Activated CD4-positive, alpha-beta T cell treated with anti-CD3 and anti-CD28 coated beads for 48 hours (primary cell): ENCODE results near the gene DPP6.

Experiments
- DNase-seq: peaks from one replicate; pipeline ENCODE4 v3.0.0-alpha.2; 2020

Gene DPP6

DNA sequence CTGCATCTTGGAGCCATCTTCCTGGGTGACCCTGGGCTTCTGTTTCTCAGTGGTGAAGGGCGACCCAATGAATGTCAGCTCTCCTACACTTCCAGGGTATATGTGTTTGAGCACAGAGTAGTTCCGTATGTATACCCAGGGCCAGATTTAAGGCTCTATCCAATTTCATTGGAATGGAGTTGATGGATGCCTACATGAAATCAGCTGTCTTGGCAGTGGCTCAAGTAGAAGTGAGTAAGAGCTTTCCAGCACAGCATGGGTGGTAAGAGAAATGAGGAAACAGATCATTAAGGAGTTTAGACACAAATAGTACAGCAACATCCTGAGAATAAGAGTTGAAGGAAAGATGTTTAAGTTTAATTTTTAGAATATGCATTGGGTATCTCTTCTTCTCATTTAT is 517.7 kb downstream of the DPP6 start:
- DNase-seq = no peak

DNA sequence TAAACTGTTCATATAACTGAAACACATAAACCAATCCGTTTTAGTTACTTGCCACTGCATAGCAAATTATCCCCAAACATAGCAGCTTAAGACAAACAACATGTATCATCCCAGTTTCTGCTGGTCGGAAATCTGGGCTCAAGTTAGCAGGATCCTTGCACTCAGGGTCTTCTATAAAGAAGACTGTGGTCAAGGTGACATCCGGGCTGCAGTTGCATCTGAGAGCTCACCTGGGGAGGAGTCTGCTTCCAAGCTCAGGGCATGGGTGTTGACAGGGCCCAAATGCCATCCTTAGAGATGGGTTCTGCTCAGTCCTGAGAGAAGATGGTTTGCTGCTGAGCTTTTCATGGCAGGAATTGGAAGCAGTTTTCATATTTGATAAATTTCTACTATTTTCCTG is 519.6 kb downstream of the DPP6 start:
- no peak for DNase-seq

DNA sequence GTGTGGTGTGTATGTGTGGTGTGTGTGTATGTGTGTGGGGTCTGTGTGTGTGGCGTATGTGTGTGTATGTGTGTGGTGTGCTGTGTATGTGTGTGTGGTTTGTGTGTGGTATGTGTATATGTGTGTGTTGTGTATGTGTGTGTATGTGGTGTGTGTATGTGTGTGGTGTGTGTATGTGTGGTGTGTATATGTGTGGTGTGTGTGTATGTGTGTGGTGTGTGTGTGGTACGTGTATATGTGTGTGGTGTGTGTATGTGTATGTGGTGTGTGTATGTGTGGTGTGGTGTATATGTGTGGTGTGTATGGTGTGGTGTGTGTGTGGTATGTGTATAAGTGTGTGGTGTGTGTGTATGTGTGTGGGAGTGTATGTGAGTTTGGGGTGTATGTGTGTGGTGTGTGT is 522.0 kb downstream of the DPP6 start:
- DNase-seq = no peak

DNA sequence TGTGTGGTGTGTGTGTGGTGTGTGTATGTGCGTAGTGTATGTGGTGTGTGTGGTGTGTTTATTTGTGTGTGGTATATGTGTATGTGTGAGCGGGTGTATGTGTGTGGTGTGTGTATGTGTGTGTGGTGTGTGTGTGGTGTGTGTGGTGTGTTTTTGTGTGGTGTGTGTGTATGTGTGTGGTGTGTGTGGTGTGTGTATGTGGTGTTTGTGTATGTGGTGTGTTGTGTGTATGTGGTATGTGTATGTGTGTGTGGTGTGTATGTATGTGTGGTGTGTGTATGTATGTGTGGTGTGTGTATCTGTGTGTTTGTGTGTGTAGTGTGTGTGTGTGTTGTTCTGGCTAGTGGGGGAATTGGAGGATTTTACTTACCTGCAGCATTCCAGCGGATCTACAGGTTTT is 523.3 kb downstream of the DPP6 start:
- no peak for DNase-seq

DNA sequence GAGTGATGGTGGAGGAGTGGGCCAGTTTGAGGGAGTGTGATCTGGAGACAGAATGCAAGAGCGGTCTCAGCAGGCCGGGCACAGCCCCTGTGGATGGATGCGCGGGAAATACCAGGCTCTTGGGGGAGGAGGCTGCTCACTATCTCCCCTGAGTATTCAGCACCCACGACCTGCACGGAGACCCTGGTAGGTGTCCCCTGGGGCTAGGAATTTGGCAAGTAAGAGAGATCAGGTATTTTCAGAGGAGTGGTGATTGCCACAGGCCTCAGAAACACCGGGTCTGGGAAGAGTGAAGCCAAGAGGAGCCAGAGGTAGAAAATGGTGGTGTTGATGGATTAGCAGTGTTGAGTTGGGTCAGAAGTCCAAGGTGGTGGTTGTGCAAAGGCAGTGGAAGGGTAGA is 524.4 kb downstream of the DPP6 start:
- no peak for DNase-seq

DNA sequence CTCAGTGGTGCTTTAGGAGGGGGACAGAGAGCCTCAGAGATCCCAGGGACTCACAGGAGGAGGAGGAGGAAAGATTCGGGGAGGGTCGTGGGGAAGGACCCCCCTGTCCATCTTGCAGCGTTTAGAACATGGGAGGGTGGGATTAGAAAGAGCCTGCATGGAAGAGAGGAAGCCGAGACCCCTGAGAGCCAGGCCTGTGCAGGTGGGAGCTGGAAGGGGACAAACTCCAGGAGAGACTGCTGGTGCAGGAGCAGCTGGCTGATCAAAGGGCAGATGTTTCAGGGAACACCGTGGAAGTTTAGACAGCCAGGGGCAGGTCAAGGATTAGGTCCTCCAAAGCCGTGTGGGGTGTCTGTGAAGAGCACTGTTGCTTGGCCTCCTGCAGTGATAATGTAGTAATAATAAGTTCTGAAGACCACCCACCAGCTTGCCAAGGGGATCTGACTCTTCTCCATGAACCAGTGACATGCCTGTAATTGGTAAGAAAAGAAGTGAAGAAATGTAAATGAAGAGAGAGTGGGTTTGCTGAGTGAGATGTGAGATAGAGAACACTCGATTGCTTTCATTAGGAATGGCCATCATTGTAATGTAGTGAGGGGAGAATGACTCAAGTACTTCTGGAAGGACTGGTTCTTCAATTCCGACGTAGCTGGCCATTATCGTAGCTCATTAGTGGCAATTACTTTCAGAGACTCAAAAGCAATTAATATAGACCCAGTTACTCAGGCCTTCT is 525.1 kb downstream of the DPP6 start:
- DNase-seq = no peak

DNA sequence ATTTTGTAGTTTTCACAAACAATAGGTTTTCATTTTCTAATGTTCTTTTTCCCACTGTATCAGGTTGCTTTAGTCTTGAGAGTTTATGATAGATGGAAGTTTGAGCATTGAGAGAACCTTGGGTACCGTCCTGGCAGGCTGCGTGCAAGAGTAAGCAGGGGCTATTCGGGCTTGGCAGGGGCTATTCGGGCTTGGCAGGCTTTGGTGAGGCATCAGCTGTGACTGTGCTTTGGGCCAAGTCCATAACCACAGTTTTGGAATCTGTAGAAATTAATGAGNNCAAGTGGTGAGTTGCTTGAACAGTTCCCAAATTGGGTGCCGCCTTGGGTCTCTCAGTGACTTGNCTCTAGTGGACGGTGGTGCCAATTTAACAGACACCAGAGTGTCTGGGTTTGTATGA is 526.1 kb downstream of the DPP6 start:
- no peak for DNase-seq

DNA sequence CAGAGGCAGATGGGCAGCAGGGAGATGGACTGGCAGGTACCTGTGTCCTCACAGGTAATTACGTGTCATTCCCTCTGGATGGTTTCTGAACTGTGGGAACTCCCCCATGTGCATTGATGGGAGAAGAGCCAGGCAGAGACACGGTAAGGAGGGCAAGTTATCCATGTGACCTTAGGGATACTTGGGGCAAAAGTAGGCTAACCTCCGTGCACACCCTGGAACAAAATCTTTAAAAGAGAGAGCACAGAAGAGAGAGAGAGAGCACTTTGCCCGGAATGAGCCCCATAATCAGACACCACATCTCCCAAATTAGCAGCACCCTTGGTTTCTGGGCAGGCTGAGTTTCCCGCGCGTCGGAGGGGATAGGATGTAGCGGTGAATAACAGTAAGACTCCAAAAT is 527.5 kb downstream of the DPP6 start:
- no peak for DNase-seq

DNA sequence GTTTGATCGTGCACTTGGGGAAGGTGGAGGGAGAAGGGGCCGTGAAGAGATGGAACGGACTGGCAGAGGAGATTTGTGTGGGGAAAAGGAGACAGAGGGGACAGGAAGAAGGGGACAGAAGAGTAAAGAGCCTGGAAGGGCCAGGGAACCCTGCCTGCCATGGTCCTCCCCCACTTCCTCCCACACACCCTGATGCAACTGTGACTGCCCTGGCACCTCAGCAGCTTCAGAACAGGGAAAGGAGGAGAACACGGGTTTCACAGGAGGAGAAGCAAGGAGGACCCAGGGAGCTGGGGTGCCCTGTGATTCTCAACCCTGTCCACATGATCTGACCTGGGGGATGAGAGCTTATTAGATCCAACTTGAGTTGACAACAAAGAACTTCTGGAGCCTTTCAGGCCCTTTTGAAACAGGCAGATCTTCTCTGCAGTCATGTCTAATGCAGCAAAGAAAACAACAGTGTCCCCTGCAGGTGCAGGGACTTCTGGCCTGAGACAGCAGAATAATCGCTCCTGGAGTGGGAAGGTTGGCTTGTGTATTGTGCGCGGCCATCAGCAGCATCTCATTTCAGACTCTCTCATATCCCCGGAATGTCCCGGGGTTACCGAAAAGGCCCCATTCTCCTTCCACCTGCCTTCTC is 529.2 kb downstream of the DPP6 start:
- no peak for DNase-seq

DNA sequence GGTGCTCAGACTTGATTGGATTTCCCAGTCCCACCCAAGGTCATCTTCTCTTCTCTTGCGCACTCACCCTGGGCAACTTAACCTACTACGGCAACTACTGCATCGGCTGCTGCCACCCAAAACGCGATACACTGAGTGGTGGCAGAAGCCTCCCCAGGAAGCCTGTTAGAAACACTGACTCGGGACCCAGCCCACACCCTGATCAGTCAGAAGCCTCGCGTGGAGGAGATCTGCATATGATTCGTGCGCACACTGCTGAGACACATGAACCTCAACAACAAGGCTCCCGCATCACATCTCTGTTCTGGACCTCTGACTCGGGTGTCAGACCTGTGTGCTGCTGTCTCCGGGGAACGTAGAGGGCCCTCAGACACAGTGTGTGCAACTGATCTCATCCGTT is 531.3 kb downstream of the DPP6 start:
- no peak for DNase-seq

DNA sequence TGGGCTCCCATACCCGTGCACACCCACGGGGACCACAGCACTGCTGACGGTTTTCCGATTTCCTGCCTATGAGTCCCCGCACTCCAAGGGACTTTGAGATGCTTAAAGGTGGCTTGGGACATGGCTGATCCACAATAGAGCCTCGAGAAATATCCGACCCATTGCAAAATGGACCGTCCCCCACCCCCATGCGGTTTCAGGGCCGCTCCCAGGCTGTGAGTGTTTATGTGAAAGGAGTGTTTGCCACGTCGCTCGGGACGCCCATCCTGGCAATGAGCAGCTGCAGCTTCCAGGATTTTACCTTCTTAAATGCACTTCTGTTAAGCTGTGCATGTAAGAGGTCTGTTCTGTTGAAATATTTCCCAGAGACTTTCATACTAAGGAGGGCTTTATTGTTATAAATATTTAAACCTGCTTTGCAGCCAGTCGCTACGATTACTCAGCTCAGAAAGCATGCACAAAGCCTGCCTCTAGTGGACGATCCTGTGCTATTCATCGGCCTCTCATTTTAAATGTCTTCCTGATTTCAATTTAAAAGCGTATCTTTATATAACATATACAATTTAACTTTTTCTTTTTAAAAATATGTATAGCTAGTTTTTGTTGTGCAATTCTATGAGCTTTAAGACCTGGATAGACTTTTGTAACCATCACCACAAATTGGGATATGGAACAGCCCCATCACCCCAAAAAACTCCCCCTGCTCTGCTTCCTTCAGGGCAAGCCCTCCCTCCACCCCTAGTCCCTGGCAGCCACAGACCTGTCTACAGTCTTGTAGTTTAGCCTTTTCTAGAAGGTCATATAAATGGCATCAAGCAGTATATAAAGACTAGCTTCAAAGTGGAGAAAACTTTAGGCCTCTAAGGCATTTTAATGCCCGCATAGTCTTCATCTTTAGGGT is 532.4 kb downstream of the DPP6 start:
- no peak for DNase-seq

DNA sequence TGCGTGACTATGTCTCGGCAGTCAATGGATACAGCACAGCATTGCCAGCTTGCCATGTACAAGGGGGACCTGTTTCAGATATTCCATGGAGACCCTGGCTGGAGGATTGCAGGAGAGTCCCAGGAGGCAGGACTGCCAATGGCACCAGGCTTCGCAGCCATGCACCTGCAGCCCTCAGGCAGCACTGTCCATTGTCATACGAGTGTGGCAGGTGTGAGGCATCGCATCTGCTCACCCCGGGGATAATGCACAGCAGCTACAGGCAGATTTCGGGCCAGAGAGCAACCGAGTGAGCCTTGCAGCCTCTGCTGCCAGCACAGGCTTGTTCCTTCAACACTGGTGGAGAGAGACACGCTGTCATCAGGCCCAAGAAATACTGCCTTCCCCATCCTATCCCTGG is 535.6 kb downstream of the DPP6 start:
- no peak for DNase-seq

DNA sequence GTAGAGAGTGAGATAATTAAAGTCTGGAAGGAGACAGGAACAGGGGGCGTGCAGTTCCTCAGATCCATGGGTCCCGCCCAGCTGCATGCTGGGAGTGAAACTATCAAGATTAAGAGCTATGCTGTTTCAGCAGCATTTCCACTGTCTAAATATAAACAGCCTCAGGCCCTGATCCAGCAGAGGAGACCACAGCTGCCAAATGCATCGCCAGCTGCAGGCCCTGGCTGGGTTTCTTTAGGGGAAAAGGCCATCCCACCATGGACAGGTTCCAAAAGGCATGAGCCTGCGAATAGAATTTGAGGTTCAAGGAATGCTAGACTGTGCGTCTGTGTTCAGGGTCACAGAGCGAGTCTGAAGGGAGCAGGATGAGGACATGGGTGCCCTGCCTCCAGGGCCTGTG is 539.3 kb downstream of the DPP6 start:
- DNase-seq = no peak

DNA sequence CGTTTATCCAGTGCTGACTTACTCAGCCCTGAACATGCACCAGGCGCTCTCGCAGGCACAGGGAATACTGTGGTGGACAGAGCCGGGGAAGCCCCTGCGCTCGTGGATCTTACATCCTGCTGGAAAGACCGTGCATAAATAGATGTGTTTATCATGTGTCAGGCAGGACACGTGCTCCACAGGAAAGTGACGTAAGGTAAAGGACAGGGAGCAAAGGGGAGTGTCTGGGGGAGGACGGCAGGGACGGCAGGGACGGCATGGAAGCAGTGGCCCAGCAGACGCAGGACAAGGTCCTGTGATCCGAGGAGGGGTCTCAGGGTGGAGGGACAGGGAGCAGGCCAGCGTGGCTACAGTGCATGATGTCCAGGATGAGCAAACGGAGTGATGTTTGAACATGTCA is 540.2 kb downstream of the DPP6 start:
- no peak for DNase-seq

DNA sequence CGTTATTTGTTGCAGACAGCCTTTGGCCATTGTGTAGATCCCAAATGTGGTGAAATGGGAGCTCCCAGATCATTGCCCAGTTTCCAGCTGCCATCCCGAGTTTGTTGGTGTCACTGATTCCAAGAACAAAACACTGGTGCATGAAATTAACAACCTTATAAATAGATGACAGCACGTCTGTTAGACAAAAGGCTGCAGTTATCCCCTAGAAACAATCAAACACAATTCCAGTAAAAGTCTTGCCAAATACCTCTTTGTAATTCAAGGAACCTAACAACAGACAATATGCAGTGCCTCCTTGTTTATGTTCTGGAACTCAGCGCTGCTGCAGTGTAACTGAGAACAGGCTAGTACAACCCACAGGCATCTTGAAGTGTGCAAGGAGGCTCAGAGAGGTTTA is 546.2 kb downstream of the DPP6 start:
- no peak for DNase-seq

DNA sequence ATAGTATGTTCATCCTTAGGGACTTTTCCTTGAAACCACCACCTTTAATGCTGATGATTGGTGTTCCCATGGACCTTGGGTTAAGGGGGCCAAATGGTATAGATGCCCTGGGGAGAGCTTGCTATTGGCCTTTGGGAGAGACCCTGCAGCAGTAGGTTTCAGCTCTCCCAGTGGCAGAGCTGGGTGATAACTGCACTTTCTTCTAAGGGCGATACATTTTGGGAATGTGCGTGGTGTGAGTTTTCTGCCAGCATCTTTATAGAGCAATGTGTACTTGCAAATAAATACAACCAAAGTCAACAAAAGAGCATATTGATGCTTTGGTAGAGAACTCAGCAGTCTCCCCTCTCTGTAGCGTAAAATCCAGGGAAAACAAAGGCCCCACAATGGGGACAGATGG is 546.7 kb downstream of the DPP6 start:
- DNase-seq = no peak

DNA sequence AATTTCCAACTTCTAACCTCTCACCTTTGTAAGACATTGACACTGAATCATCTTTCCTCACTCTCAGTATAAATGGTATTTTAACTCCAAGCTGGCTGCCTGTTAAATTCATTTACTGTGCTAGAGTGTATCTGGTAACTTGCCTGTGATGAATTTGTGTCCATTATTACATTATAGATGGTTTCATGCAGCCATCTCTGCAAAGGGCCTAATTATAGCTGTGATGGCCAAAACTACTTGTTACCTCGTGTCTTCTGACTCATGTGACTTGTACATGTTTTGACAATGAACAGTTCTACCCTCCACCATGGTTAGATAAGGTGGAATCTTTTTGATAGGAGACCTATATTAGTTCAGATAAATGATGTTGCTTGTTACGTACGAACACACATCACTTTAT is 558.7 kb downstream of the DPP6 start:
- no peak for DNase-seq

DNA sequence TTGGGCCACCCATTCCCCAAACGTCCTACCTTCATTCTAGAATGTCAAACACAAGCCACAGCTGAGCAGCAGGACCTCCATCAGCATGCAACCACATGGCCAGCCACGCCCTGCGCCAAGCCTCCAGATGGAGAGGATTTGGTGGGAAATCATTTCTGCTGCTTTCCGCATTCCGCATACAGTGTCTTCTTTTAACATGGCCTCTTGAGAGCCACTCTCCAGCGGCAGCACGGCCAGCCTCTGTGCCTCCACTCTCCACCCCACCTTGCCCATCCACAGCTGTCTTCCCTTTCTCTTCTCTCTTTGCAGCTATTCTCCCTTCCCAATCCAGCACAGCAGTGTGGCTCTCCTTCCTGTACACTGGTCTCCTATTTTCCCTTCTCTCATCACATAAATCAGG is 561.6 kb downstream of the DPP6 start:
- no peak for DNase-seq

DNA sequence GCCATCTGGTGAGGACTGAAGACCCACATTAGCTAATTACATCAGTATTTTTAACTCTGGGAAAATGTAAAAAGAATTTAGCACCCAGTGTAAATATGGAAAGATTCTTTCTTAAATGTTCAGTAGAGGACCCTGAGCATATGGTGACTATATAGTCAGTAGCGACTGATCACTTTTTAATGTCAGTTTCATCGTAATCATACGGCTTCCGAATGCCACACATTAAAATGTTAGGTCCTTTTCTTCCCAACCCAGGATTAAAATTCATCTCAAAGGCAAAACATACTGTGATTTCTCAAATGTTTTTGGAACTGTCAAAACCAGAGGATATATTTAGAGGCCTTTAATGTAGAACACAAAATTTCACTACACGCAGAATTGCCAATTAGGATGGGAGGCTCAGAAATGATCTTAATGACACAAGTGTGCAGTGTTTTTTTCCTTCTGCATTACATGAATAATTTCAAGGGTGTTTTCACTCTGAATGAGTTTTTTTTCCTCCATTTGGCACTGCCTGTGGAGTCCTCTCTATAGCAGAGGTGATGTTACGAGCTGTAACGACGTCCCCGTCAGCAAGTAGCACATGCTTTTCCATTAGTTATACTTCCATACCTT is 568.0 kb downstream of the DPP6 start:
- no peak for DNase-seq

DNA sequence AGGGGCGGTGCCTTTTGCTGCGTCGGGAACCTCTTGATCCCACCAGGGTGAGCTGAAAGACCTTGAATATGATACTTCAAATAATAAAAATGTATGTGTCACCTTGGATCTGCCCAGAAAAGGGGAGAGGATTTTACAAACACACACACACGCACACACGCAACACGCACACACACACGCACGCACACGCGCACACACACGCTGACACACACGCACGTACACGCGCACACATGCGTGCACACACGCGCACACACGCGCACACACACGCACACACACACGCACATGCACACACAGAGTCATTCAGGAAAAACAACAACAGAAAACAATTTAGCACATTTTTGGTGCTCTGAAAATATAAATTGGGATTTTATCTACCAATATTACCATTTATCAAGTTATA is 571.2 kb downstream of the DPP6 start:
- DNase-seq = no peak

DNA sequence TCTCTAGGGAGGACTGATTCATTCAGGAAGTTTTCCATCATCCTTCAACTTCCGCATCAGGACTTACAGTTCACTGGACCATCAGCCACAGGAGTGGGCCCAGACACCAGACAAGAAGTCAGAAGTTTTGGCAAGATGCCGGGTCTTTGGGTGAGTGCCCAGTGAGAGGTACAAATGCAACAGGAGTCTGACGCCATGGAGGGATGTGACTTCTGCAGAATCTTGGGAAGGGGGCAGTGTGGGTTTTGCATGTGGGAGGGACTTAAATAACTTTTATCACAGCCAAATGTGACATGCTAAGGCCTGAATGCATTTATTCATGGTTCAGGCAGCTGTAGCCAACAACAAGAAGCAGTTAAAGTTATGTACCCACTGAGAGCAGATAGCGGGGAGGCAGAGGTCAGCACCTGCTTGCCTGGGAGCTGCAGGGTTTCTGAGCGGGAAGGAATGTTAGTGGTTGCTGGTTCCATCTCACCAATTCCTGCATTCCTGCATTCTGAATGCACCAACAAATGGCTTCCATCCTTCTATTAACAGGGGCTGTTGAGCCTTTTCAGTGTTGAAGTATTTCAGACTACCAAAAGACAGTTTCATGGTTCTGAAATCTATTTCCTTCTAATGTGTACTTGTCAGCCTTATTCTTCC is 575.6 kb downstream of the DPP6 start:
- DNase-seq = no peak

DNA sequence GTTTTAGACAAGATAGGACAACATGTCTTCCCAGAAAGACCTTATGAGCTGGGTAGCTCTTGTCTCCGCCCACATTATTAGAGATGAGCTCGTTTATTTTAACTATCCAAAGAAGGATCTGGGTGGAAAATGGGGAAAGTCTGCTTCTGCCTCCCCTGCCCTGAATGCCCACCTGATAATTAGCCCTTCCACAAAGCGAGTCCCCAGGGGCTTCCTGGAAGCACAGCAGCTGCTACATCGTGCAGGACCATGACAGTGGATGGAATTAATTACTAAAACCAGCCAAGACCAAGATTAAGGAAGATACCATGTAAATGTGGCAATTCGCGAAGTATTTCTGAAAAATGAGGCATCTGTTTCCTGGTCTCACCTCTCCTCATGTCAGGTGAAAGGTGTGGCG is 576.4 kb downstream of the DPP6 start:
- no peak for DNase-seq

DNA sequence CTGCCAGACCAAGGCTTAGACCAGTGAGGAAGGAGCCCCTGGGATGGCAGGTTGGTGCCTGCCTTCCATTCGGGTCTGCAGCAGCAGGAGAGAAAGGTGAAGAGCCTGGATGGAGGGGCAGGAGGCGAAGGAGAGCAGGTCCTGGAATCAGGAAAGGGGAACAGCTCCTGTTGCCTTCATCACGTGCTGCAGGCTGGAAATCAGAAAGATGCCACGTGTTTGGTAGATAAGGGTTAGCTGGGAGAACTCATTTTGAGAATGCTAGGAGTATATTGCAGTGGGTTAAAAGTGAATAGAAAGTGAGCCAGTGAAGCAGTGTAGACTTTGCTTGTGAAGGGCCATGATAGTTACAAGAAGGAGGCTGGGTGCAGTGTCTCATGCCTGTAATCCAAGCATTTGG is 579.0 kb downstream of the DPP6 start:
- DNase-seq = no peak
